PC-9 (cell line): Measurements from ENCODE around the gene CHFR. TPM values are rescaled to one million over a fixed set of nuclear protein-coding genes. Genes with fewer than 3 reads are reported as not detected.

Experiments
- BruUV-seq: library from RNA; stranded (reverse); fragments of 400-500 nt; replicated peaks from 2 replicates; lab custom pipeline; 2021; lab: Mats Ljungman, UMichigan
- CTCF ChIA-PET: fragments of 300-600 bp; sonication (Branson Sonifier 250); formaldehyde crosslinking; loops from one replicate; lab custom pipeline; 2022; ENCODE audit warnings: antibody characterized with exemption; lab: Charles Lee
- POLR2A ChIA-PET: fragments of 300-600 bp; sonication (Branson Sonifier 250); formaldehyde crosslinking; loops from one replicate; lab custom pipeline; 2022; ENCODE audit warnings: antibody characterized with exemption; ENCODE audit not compliant: unreplicated experiment; lab: Charles Lee
- DNase-seq, 2 experiments: peaks; one replicate each; pipeline versions ENCODE4 v3.0.0 to v3.0.0-alpha.2; 2015 to 2022; ENCODE audit warnings: mixed read lengths in 1 of 2
- H2AFZ ChIP-seq: fragments of 200-600 bp; sonication (generic); 2 replicates; pipeline ENCODE4 v1.8.1; 2017; ENCODE audit warnings: antibody characterized with exemption
- H3F3A ChIP-seq: fragments of 200-600 bp; sonication (generic); 2 replicates; pipeline ENCODE4 v1.8.1; 2017; ENCODE audit warnings: antibody characterized with exemption, mild to moderate bottlenecking, low read depth; ENCODE audit not compliant: insufficient read depth
- H3K27ac ChIP-seq: fragments of 200-600 bp; sonication (generic); 2 replicates; pipeline ENCODE4 v1.6.1; 2016; ENCODE audit warnings: mixed run types
- H3K27me3 ChIP-seq: fragments of 200-600 bp; sonication (generic); 2 replicates; pipeline ENCODE4 v1.6.1; 2016; ENCODE audit warnings: low read depth, mixed run types; ENCODE audit not compliant: insufficient read depth
- H3K36me3 ChIP-seq: fragments of 200-600 bp; sonication (generic); 2 replicates; pipeline ENCODE4 v1.6.1; 2016; ENCODE audit warnings: low read depth, mixed run types
- H3K4me1 ChIP-seq: fragments of 200-600 bp; sonication (generic); replicated peaks from 2 replicates; pipeline ENCODE4 v1.6.1; 2016; ENCODE audit warnings: mixed run types; ENCODE audit not compliant: insufficient read depth
- H3K4me2 ChIP-seq: fragments of 200-600 bp; sonication (generic); 2 replicates; pipeline ENCODE4 v1.6.1; 2017; ENCODE audit warnings: mixed run types
- H3K4me3 ChIP-seq: fragments of 200-600 bp; sonication (generic); 2 replicates; pipeline ENCODE4 v1.6.1; 2016; ENCODE audit warnings: mixed run types
- H3K79me2 ChIP-seq: fragments of 200-600 bp; sonication (generic); 2 replicates; pipeline ENCODE4 v1.6.1; 2017; ENCODE audit warnings: low read depth, mixed run types
- H3K9me2 ChIP-seq: fragments of 200-600 bp; sonication (generic); 2 replicates; pipeline ENCODE4 v1.8.1; 2017; ENCODE audit warnings: mild to moderate bottlenecking; ENCODE audit not compliant: insufficient read depth
- H3K9me3 ChIP-seq: fragments of 200-600 bp; sonication (generic); 2 replicates; pipeline ENCODE4 v1.8.1; 2016; ENCODE audit warnings: low read depth; ENCODE audit not compliant: insufficient read depth
- H4K20me1 ChIP-seq: fragments of 200-600 bp; sonication (generic); 2 replicates; pipeline ENCODE4 v1.8.1; 2017; ENCODE audit not compliant: insufficient read depth
- EZH2 ChIP-seq: fragments of 200-600 bp; sonication (generic); IDR thresholded peaks from 2 replicates; pipeline ENCODE4 v1.8.0; 2017; ENCODE audit warnings: antibody characterized with exemption, low read depth
- intact Hi-C: fragments of 100-400 bp; cut with micrococcal nuclease; formaldehyde crosslinking; loops from one replicate; pipeline ENCODE4 v1.10.0; 2022; ENCODE audit not compliant: unreplicated experiment
- total RNA-seq: library from RNA; stranded (reverse); gene quantifications from 2 replicates; pipeline ENCODE4 v1.2.3, GENCODE V29; 2021
- TF ChIP-seq, protein P1 (sequence below): fragments of 200-600 bp; sonication (generic); conservative IDR thresholded peaks from 2 replicates; pipeline ENCODE4 v1.6.1; 2017; ENCODE audit warnings: mixed run types, antibody characterized with exemption, mild to moderate bottlenecking, moderate library complexity

Gene CHFR
- total RNA-seq, 1 experiment from 2014 or later, result 17.8 TPM

DNA sequence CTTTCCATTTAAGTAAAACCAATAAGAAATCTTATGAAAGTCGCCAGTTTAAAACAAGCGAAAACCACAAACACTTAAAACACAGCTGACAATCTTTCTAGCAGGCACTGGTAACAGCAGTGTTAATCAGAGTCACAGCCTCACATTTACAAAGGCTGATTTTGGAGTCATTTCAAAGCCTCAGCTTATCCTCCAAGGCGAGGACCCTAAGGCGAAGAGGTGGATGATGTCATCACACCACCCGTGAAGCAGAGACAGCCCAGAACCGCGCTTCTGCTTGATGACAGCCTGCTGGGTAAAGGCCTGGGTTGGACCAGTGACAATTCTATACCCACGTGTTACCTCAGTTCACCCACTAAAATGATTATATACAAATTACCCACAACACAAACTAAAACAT lies 68.8 kb downstream of the CHFR start:
- H3K4me1 ChIP-seq, result no peaks in the 10 kb centered on the region
- no peaks in the 10 kb centered on the region; the same call in none of the 2 replicates for H4K20me1 ChIP-seq
- TF ChIP-seq, protein P1, sequence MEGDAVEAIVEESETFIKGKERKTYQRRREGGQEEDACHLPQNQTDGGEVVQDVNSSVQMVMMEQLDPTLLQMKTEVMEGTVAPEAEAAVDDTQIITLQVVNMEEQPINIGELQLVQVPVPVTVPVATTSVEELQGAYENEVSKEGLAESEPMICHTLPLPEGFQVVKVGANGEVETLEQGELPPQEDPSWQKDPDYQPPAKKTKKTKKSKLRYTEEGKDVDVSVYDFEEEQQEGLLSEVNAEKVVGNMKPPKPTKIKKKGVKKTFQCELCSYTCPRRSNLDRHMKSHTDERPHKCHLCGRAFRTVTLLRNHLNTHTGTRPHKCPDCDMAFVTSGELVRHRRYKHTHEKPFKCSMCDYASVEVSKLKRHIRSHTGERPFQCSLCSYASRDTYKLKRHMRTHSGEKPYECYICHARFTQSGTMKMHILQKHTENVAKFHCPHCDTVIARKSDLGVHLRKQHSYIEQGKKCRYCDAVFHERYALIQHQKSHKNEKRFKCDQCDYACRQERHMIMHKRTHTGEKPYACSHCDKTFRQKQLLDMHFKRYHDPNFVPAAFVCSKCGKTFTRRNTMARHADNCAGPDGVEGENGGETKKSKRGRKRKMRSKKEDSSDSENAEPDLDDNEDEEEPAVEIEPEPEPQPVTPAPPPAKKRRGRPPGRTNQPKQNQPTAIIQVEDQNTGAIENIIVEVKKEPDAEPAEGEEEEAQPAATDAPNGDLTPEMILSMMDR, result no peak
- TF ChIP-seq EZH2, result no peak
- H3K4me2 ChIP-seq, result no peak overlapping the region
- no TSS peak for BruUV-seq
- H3F3A ChIP-seq, result no peaks in the 10 kb centered on the region
- no peaks in the 10 kb centered on the region for H3K27me3 ChIP-seq
- intact Hi-C loops, result no loop called here
- no peak for DNase-seq
- ChIA-PET CTCF (no interaction called here), POLR2A (no interaction called here)
- no peak overlapping the region for H3K27ac ChIP-seq
- no peak overlapping the region for H3K4me3 ChIP-seq
- H3K9me3 ChIP-seq, result no peaks in the 10 kb centered on the region
- H3K79me2 ChIP-seq, result no peaks in the 10 kb centered on the region
- no peak overlapping the region for H2AFZ ChIP-seq
- H3K9me2 ChIP-seq, result no peaks in the 10 kb centered on the region
- no peaks in the 10 kb centered on the region for H3K36me3 ChIP-seq

DNA sequence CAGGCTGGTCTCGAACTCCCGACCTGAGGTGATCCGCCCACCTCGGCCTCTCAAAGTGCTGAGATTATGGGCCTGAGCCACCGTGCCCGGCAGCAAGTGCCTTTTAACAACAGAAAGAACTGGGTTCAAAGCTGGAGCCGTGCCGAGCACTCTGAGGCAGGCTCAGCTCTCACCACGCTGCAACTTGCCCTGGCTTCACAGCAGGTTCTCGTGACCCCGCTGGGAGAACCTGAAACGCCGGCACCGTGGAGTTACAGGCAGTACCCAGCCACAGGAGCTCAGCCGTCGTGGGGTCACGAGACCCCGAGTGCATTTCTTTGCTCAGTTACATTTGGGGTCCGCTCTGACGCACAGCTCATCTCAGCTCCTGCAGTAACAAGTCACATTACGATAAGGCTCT lies 73.2 kb downstream of the CHFR start:
- Histone ChIP-seq H3K27ac (no peak overlapping the region), H4K20me1 (no peaks in the 10 kb centered on the region; the same call in 1 of the 2 replicates), H3K4me2 (no peak overlapping the region), H3K9me2 (no peaks in the 10 kb centered on the region), H3K27me3 (no peaks in the 10 kb centered on the region), H3K36me3 (no peaks in the 10 kb centered on the region), H3K4me3 (no peak overlapping the region), H3K4me1 (no peaks in the 10 kb centered on the region), H3F3A (0 out of 2 replicates have a peak, but pooled peaks cover 3% of the 10 kb centered on the region), H2AFZ (no peak overlapping the region), H3K9me3 (no peaks in the 10 kb centered on the region), H3K79me2 (no peaks in the 10 kb centered on the region)
- DNase-seq, result no peak
- no TSS peak for BruUV-seq
- CTCF ChIA-PET, result no interaction called here
- intact Hi-C loops, result no loop called here
- POLR2A ChIA-PET, result interaction anchor here (0.6 kb wide), 1 partner anchor 10 kb away, joined by 3 read pairs; no protein-coding TSS in a partner anchor
- TF ChIP-seq EZH2, result no peak
- TF ChIP-seq, protein P1, result no peak

DNA sequence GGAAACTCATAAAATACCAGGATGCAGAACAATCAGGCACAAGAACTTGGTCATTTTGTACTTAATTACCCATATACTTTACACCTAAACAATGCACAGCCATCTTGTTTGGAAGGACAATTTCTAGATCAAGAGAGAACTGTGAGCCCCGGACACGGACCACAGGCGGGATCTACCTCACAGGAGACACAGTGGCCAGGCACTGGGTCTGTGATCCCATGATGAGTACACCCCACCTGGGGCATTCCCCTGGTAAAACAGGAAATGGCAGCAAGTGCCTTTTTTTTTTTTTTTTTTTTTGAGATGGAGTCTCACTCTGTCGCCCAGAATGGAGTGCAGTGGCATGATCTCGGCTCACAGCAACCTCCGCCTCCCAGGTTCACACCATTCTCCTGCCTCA lies 74.0 kb downstream of the CHFR start:
- no TSS peak for BruUV-seq
- intact Hi-C loops, result no loop called here
- no peak for TF ChIP-seq EZH2
- TF ChIP-seq, protein P1, result no peak
- H4K20me1 ChIP-seq, result no peaks in the 10 kb centered on the region; the same call in 1 of the 2 replicates
- no peak for DNase-seq
- H3F3A ChIP-seq, result 0 out of 2 replicates have a peak, but pooled peaks cover 3% of the 10 kb centered on the region
- no peak overlapping the region for H2AFZ ChIP-seq
- H3K9me2 ChIP-seq, result no peaks in the 10 kb centered on the region
- H3K4me1 ChIP-seq, result no peaks in the 10 kb centered on the region
- H3K4me2 ChIP-seq, result no peak overlapping the region
- H3K4me3 ChIP-seq, result no peak overlapping the region
- ChIA-PET POLR2A (no interaction called here), CTCF (no interaction called here)
- H3K27me3 ChIP-seq, result no peaks in the 10 kb centered on the region
- no peaks in the 10 kb centered on the region for H3K9me3 ChIP-seq
- H3K27ac ChIP-seq, result no peak overlapping the region
- no peaks in the 10 kb centered on the region for H3K36me3 ChIP-seq
- no peaks in the 10 kb centered on the region for H3K79me2 ChIP-seq
